Activated naive CD4-positive, alpha-beta T cell treated with anti-CD3 and anti-CD28 coated beads, Interleukin-2, amount 10 ng/mL, durations not matched to agents 7 days and 5 days (primary cell): ENCODE measurements around the gene SAMD9L.
"Not testable (repeated sequence)": the region's sequence is repeated elsewhere in the genome, so short reads cannot be mapped to it uniquely, and the experiment has no call there.

ENCODE experiments used
- CTCF ChIA-PET: fragments of 350-600 bp; sonication (Branson Sonifier 250); formaldehyde crosslinking; loops from one replicate; lab custom pipeline; 2021; ENCODE audit warnings: antibody characterized with exemption; lab: Charles Lee
- DNase-seq: peaks from one replicate; pipeline ENCODE4 v3.0.0-alpha.2; 2020
- H3K27ac Mint-ChIP-seq: one replicate; pipeline ENCODE4 v1.8.0; 2021; ENCODE audit warnings: mild to moderate bottlenecking, moderate library complexity, mixed read lengths
- H3K27me3 Mint-ChIP-seq: one replicate; pipeline ENCODE4 v1.8.0; 2021; ENCODE audit warnings: mild to moderate bottlenecking, mixed read lengths
- H3K36me3 Mint-ChIP-seq: one replicate; pipeline ENCODE4 v1.8.0; 2021; ENCODE audit warnings: mixed read lengths
- H3K4me1 Mint-ChIP-seq: one replicate; pipeline ENCODE4 v1.8.0; 2021; ENCODE audit warnings: mixed read lengths
- H3K4me3 Mint-ChIP-seq: one replicate; pipeline ENCODE4 v1.8.0; 2021; ENCODE audit warnings: mild to moderate bottlenecking, moderate library complexity, mixed read lengths
- H3K9me3 Mint-ChIP-seq: one replicate; pipeline ENCODE4 v1.8.0; 2021; ENCODE audit warnings: mixed read lengths

SAMD9L gene

GRCh38 chr7:93126954-93127353 lies 21.2 kb downstream of the SAMD9L start:
- H3K4me1 Mint-ChIP-seq, DNase-seq, CTCF ChIA-PET, H3K27ac Mint-ChIP-seq, H3K27me3 Mint-ChIP-seq, H3K4me3 Mint-ChIP-seq: not testable (repeated sequence)
- H3K36me3 Mint-ChIP-seq, result peaks cover 46% of the 10 kb centered on the region
- peaks cover 79% of the 10 kb centered on the region for H3K9me3 Mint-ChIP-seq

- H3K27ac Mint-ChIP-seq, CTCF ChIA-PET, H3K4me1 Mint-ChIP-seq, H3K27me3 Mint-ChIP-seq, H3K4me3 Mint-ChIP-seq, DNase-seq: not testable (repeated sequence)
- peaks cover 45% of the 10 kb centered on the region for H3K36me3 Mint-ChIP-seq
- H3K9me3 Mint-ChIP-seq, result peaks cover 60% of the 10 kb centered on the region
These were observed 24.7 kb downstream of the SAMD9L start for GRCh38 chr7:93123532-93123931.

GRCh38 chr7:93120592-93121549 lies 27.3 kb downstream of the SAMD9L start:
- Mint-ChIP-seq H3K36me3 (peaks cover 45% of the 10 kb centered on the region), H3K4me3 (no peak overlapping the region), H3K9me3 (peaks cover 43% of the 10 kb centered on the region), H3K4me1 (peaks cover 26% of the 10 kb centered on the region), H3K27ac (no peak overlapping the region), H3K27me3 (peaks cover 9% of the 10 kb centered on the region)
- CTCF ChIA-PET, result interaction anchor here (0.9 kb wide), 1 partner anchor 26 kb away, joined by 3 read pairs; no protein-coding TSS in a partner anchor
- DNase-seq, result no peak

- Mint-ChIP-seq H3K27ac (peak overlapping the region; percentile 6), H3K4me3 (no peak overlapping the region), H3K36me3 (peaks cover 55% of the 10 kb centered on the region), H3K4me1 (peaks cover 41% of the 10 kb centered on the region), H3K9me3 (peaks cover 33% of the 10 kb centered on the region), H3K27me3 (peaks cover 3% of the 10 kb centered on the region)
- CTCF ChIA-PET, result interaction anchor here (1.2 kb wide), 1 partner anchor 26 kb away, joined by 3 read pairs; no protein-coding TSS in a partner anchor
- no peak for DNase-seq
These were observed 28.8 kb downstream of the SAMD9L start for GRCh38 chr7:93119191-93119905.

GRCh38 chr7:93117852-93118530 lies 30.2 kb downstream of the SAMD9L start, which contains the start of gene SAMD9:
Gene SAMD9, minus strand, starts transcription at chr7:93117979. Its CDS starts 11,882 bp downstream, at chr7:93106097.
- Mint-ChIP-seq H3K4me1 (peaks cover 49% of the 10 kb centered on the region), H3K36me3 (peaks cover 58% of the 10 kb centered on the region), H3K27ac (peak within 1 kb of the TSS; percentile 83), H3K9me3 (peaks cover 30% of the 10 kb centered on the region), H3K4me3 (peak within 1 kb of the TSS; percentile 77), H3K27me3 (no peaks in the 10 kb centered on the region)
- CTCF ChIA-PET, result interaction anchor here (1.1 to 1.5 kb wide), 4 partner anchors 27 to 285 kb away, joined by 3 to 9 read pairs (median 4); no protein-coding TSS in a partner anchor
- DNase-seq, result peak; percentile 74

- Mint-ChIP-seq H3K27ac (peak overlapping the region; percentile 83), H3K9me3 (peaks cover 28% of the 10 kb centered on the region), H3K4me1 (peaks cover 55% of the 10 kb centered on the region), H3K27me3 (no peaks in the 10 kb centered on the region), H3K36me3 (peaks cover 65% of the 10 kb centered on the region), H3K4me3 (peak overlapping the region; percentile 77)
- DNase-seq, result no peak
- CTCF ChIA-PET, result interaction anchor here (1.1 to 1.5 kb wide), 3 partner anchors 29 to 284 kb away, joined by 3 to 9 read pairs (median 4); no protein-coding TSS in a partner anchor
These were observed 30.9 kb downstream of the SAMD9L start for GRCh38 chr7:93117327-93117726.

GRCh38 chr7:93115796-93116195 lies 32.4 kb downstream of the SAMD9L start:
- DNase-seq, result no peak
- CTCF ChIA-PET, result no interaction called here
- Mint-ChIP-seq H3K4me1 (peaks cover 66% of the 10 kb centered on the region), H3K27ac (peak overlapping the region; percentile 73), H3K27me3 (no peaks in the 10 kb centered on the region), H3K4me3 (peak overlapping the region; percentile 77), H3K9me3 (peaks cover 34% of the 10 kb centered on the region), H3K36me3 (peaks cover 75% of the 10 kb centered on the region)

- Mint-ChIP-seq H3K4me1 (peaks cover 24% of the 10 kb centered on the region), H3K9me3 (peaks cover 65% of the 10 kb centered on the region), H3K27me3 (no peaks in the 10 kb centered on the region), H3K27ac (no peak overlapping the region), H3K36me3 (peaks cover 95% of the 10 kb centered on the region), H3K4me3 (no peak overlapping the region)
- CTCF ChIA-PET, result no interaction called here
- DNase-seq, result no peak
These were observed 40.2 kb downstream of the SAMD9L start for GRCh38 chr7:93108003-93108402.

- peaks cover 29% of the 10 kb centered on the region for H3K9me3 Mint-ChIP-seq
- CTCF ChIA-PET, result no interaction called here
These were observed 50.8 kb downstream of the SAMD9L start for GRCh38 chr7:93097388-93097787.

GRCh38 chr7:93092757-93093370 lies 55.3 kb downstream of the SAMD9L start:
- CTCF ChIA-PET, result interaction anchor here (0.7 to 1.9 kb wide), 2 partner anchors 135 to 623 kb away, joined by 3 to 20 read pairs; no protein-coding TSS in a partner anchor

More at GRCh38 chr7:93097388-93097787, 50.8 kb downstream of the SAMD9L start:
- H3K36me3 Mint-ChIP-seq, result peaks cover 15% of the 10 kb centered on the region
- H3K27ac Mint-ChIP-seq, result no peak overlapping the region
- H3K27me3 Mint-ChIP-seq, result peaks cover 8% of the 10 kb centered on the region
- H3K4me1 Mint-ChIP-seq, result no peaks in the 10 kb centered on the region
- no peak for DNase-seq
- no peak overlapping the region for H3K4me3 Mint-ChIP-seq

More at GRCh38 chr7:93092757-93093370, 55.3 kb downstream of the SAMD9L start:
- peaks cover 11% of the 10 kb centered on the region for H3K27me3 Mint-ChIP-seq
- H3K36me3 Mint-ChIP-seq, result no peaks in the 10 kb centered on the region
- DNase-seq, result peak; percentile 26
- no peak overlapping the region for H3K27ac Mint-ChIP-seq
- no peaks in the 10 kb centered on the region for H3K4me1 Mint-ChIP-seq
- peaks cover 8% of the 10 kb centered on the region for H3K9me3 Mint-ChIP-seq
- H3K4me3 Mint-ChIP-seq, result no peak overlapping the region
